Activated naive CD4-positive, alpha-beta T cell treated with anti-CD3 and anti-CD28 coated beads, Interleukin-2, amount 50 U/mL, for 24 hours (primary cell): ENCODE results near the gene TGIF2.
A peak's percentile ranks its signal among the peaks of the same experiment; 100 is the strongest.

Experiments
- H3K27ac Mint-ChIP-seq: one replicate; pipeline ENCODE4 v1.8.0; 2021; ENCODE audit warnings: mild to moderate bottlenecking, mixed read lengths
- H3K27me3 Mint-ChIP-seq: one replicate; pipeline ENCODE4 v1.8.0; 2021; ENCODE audit warnings: mixed read lengths
- H3K36me3 Mint-ChIP-seq: one replicate; pipeline ENCODE4 v1.8.0; 2021; ENCODE audit warnings: mixed read lengths
- H3K4me1 Mint-ChIP-seq: one replicate; pipeline ENCODE4 v1.8.0; 2021; ENCODE audit warnings: mixed read lengths
- H3K4me3 Mint-ChIP-seq: one replicate; pipeline ENCODE4 v1.8.0; 2021; ENCODE audit warnings: mild to moderate bottlenecking, mixed read lengths
- H3K9me3 Mint-ChIP-seq: one replicate; pipeline ENCODE4 v1.8.0; 2021; ENCODE audit warnings: mixed read lengths

TGIF2 gene

GRCh38 chr20:36573103-36573797 is at the start of gene TGIF2:
TSS of gene TGIF2 (plus strand) at chr20:36573597. CDS start at chr20:36578775, 5,178 bp downstream.
- peak within 1 kb of the TSS; percentile 100 for H3K4me3 Mint-ChIP-seq
- H3K27ac Mint-ChIP-seq, result peak within 1 kb of the TSS; percentile 100
- H3K9me3 Mint-ChIP-seq, result no peaks in the 10 kb centered on the region
- peaks cover 2% of the 10 kb centered on the region for H3K36me3 Mint-ChIP-seq
- no peaks in the 10 kb centered on the region for H3K27me3 Mint-ChIP-seq
- H3K4me1 Mint-ChIP-seq, result peaks cover 37% of the 10 kb centered on the region

GRCh38 chr20:36525620-36526365 is 47.6 kb upstream of the TGIF2 start:
- Mint-ChIP-seq H3K9me3 (no peaks in the 10 kb centered on the region), H3K27me3 (no peaks in the 10 kb centered on the region), H3K4me3 (no peak overlapping the region), H3K36me3 (peaks cover 6% of the 10 kb centered on the region), H3K4me1 (no peaks in the 10 kb centered on the region), H3K27ac (no peak overlapping the region)

GRCh38 chr20:36526521-36527011 is 46.8 kb upstream of the TGIF2 start:
- Mint-ChIP-seq H3K36me3 (peaks cover 6% of the 10 kb centered on the region), H3K4me3 (no peak overlapping the region), H3K27ac (no peak overlapping the region), H3K9me3 (no peaks in the 10 kb centered on the region), H3K27me3 (no peaks in the 10 kb centered on the region), H3K4me1 (no peaks in the 10 kb centered on the region)

- no peak overlapping the region for H3K4me3 Mint-ChIP-seq
- H3K9me3 Mint-ChIP-seq, result no peaks in the 10 kb centered on the region
- H3K27me3 Mint-ChIP-seq, result no peaks in the 10 kb centered on the region
- no peak overlapping the region for H3K27ac Mint-ChIP-seq
- H3K4me1 Mint-ChIP-seq, result no peaks in the 10 kb centered on the region
- peaks cover 6% of the 10 kb centered on the region for H3K36me3 Mint-ChIP-seq
These were observed 45.9 kb upstream of the TGIF2 start for GRCh38 chr20:36527331-36528125.

GRCh38 chr20:36528176-36528874 is 45.1 kb upstream of the TGIF2 start:
- Mint-ChIP-seq H3K36me3 (peaks cover 6% of the 10 kb centered on the region), H3K27me3 (no peaks in the 10 kb centered on the region), H3K9me3 (no peaks in the 10 kb centered on the region), H3K27ac (no peak overlapping the region), H3K4me1 (no peaks in the 10 kb centered on the region), H3K4me3 (no peak overlapping the region)

GRCh38 chr20:36528875-36529417 is 44.5 kb upstream of the TGIF2 start:
- Mint-ChIP-seq H3K27ac (no peak overlapping the region), H3K4me3 (no peak overlapping the region), H3K4me1 (no peaks in the 10 kb centered on the region), H3K9me3 (no peaks in the 10 kb centered on the region), H3K36me3 (peaks cover 6% of the 10 kb centered on the region), H3K27me3 (no peaks in the 10 kb centered on the region)

- Mint-ChIP-seq H3K27ac (no peak overlapping the region), H3K4me3 (no peak overlapping the region), H3K36me3 (peaks cover 2% of the 10 kb centered on the region), H3K9me3 (no peaks in the 10 kb centered on the region), H3K4me1 (no peaks in the 10 kb centered on the region), H3K27me3 (no peaks in the 10 kb centered on the region)
These were observed 41.0 kb upstream of the TGIF2 start for GRCh38 chr20:36532388-36532787.

- Mint-ChIP-seq H3K9me3 (no peaks in the 10 kb centered on the region), H3K27ac (no peak overlapping the region), H3K4me1 (no peaks in the 10 kb centered on the region), H3K4me3 (no peak overlapping the region), H3K36me3 (no peaks in the 10 kb centered on the region), H3K27me3 (no peaks in the 10 kb centered on the region)
These were observed 40.6 kb upstream of the TGIF2 start for GRCh38 chr20:36532822-36533221.

- H3K27ac Mint-ChIP-seq, result no peak overlapping the region
- no peaks in the 10 kb centered on the region for H3K36me3 Mint-ChIP-seq
- H3K4me1 Mint-ChIP-seq, result no peaks in the 10 kb centered on the region
- H3K9me3 Mint-ChIP-seq, result no peaks in the 10 kb centered on the region
- H3K4me3 Mint-ChIP-seq, result no peak overlapping the region
- no peaks in the 10 kb centered on the region for H3K27me3 Mint-ChIP-seq
These were observed 35.2 kb upstream of the TGIF2 start for GRCh38 chr20:36538026-36538722.

GRCh38 chr20:36540551-36541211 is 32.7 kb upstream of the TGIF2 start:
- H3K9me3 Mint-ChIP-seq, result no peaks in the 10 kb centered on the region
- H3K4me3 Mint-ChIP-seq, result no peak overlapping the region
- H3K36me3 Mint-ChIP-seq, result no peaks in the 10 kb centered on the region
- H3K27ac Mint-ChIP-seq, result no peak overlapping the region
- no peaks in the 10 kb centered on the region for H3K27me3 Mint-ChIP-seq
- H3K4me1 Mint-ChIP-seq, result no peaks in the 10 kb centered on the region

GRCh38 chr20:36541227-36541767 is 32.1 kb upstream of the TGIF2 start, which contains the start of gene MYL9:
TSS of gene MYL9 (plus strand) at chr20:36541519. CDS start at chr20:36544885, 3,366 bp downstream.
- H3K9me3 Mint-ChIP-seq, result no peaks in the 10 kb centered on the region
- H3K27me3 Mint-ChIP-seq, result no peaks in the 10 kb centered on the region
- H3K4me1 Mint-ChIP-seq, result no peaks in the 10 kb centered on the region
- no peaks in the 10 kb centered on the region for H3K36me3 Mint-ChIP-seq
- H3K4me3 Mint-ChIP-seq, result no peak within 1 kb of the TSS
- H3K27ac Mint-ChIP-seq, result no peak within 1 kb of the TSS

GRCh38 chr20:36541768-36542488 is 31.5 kb upstream of the TGIF2 start:
- Mint-ChIP-seq H3K9me3 (no peaks in the 10 kb centered on the region), H3K27ac (no peak overlapping the region), H3K4me1 (no peaks in the 10 kb centered on the region), H3K4me3 (no peak overlapping the region), H3K27me3 (no peaks in the 10 kb centered on the region), H3K36me3 (no peaks in the 10 kb centered on the region)

- Mint-ChIP-seq H3K4me3 (no peak overlapping the region), H3K27ac (no peak overlapping the region), H3K9me3 (no peaks in the 10 kb centered on the region)
These were observed 30.7 kb upstream of the TGIF2 start for GRCh38 chr20:36542516-36543183.

More at GRCh38 chr20:36542516-36543183, 30.7 kb upstream of the TGIF2 start:
- H3K27me3 Mint-ChIP-seq, result no peaks in the 10 kb centered on the region
- no peaks in the 10 kb centered on the region for H3K36me3 Mint-ChIP-seq
- no peaks in the 10 kb centered on the region for H3K4me1 Mint-ChIP-seq
